G401.6 (cell line): ENCODE measurements around the gene CHD2.

Experiments used
- FAIRE-seq: peaks from 2 replicates; lab custom pipeline; 2012; peaks lifted over from hg19 to GRCh38; lab: Jason Lieb, UNC

The CHD2 gene

GRCh38 chr15:92962914-92963313, 62.8 kb downstream of the CHD2 start:
- FAIRE-seq = no peak

GRCh38 chr15:92963794-92964193, 63.7 kb downstream of the CHD2 start:
- FAIRE-seq = no peak

- FAIRE-seq = no peak
Measured at GRCh38 chr15:92968926-92969651, 69.0 kb downstream of the CHD2 start.

- no peak for FAIRE-seq
Measured at GRCh38 chr15:92970656-92971055, 70.5 kb downstream of the CHD2 start.

- no peak for FAIRE-seq
Measured at GRCh38 chr15:92971081-92971480, 71.0 kb downstream of the CHD2 start.

- no peak for FAIRE-seq
Measured at GRCh38 chr15:92971713-92972112, 71.6 kb downstream of the CHD2 start.

- no peak for FAIRE-seq
Measured at GRCh38 chr15:92974183-92974915, 74.2 kb downstream of the CHD2 start.

- FAIRE-seq = no peak
Measured at GRCh38 chr15:92979011-92979701, 79.0 kb downstream of the CHD2 start.

GRCh38 chr15:92981333-92981732, 81.2 kb downstream of the CHD2 start:
- no peak for FAIRE-seq

- no peak for FAIRE-seq
Measured at GRCh38 chr15:92984161-92984560, 84.0 kb downstream of the CHD2 start.

GRCh38 chr15:92989470-92989869, 89.3 kb downstream of the CHD2 start:
- no peak for FAIRE-seq

- no peak for FAIRE-seq
Measured at GRCh38 chr15:92990031-92990430, 89.9 kb downstream of the CHD2 start.

- no peak for FAIRE-seq
Measured at GRCh38 chr15:92992720-92993119, 92.6 kb downstream of the CHD2 start.

- FAIRE-seq = no peak
Measured at GRCh38 chr15:92997821-92998220, 97.7 kb downstream of the CHD2 start.

- FAIRE-seq = no peak
Measured at GRCh38 chr15:93001156-93001555, 101.0 kb downstream of the CHD2 start.

GRCh38 chr15:93001881-93002280, 101.8 kb downstream of the CHD2 start:
- no peak for FAIRE-seq

GRCh38 chr15:93005133-93005532, 105.0 kb downstream of the CHD2 start:
- FAIRE-seq = no peak

GRCh38 chr15:93007994-93008393, 107.9 kb downstream of the CHD2 start:
- no peak for FAIRE-seq

GRCh38 chr15:93012786-93013185, 112.7 kb downstream of the CHD2 start:
- FAIRE-seq = no peak

GRCh38 chr15:93017526-93017925, 117.4 kb downstream of the CHD2 start:
- FAIRE-seq = no peak

GRCh38 chr15:93018574-93018973, 118.5 kb downstream of the CHD2 start:
- no peak for FAIRE-seq

- no peak for FAIRE-seq
Measured at GRCh38 chr15:93019090-93019489, 119.0 kb downstream of the CHD2 start.

GRCh38 chr15:93019971-93020370, 119.8 kb downstream of the CHD2 start:
- FAIRE-seq = no peak
